Measurements from ENCODE around the gene EYS. TPM values are rescaled to one million over a fixed set of nuclear protein-coding genes. Genes with fewer than 3 reads are reported as not detected.

Gene EYS
- total RNA-seq, 4 donors from 2014 or later: under 0.01 TPM; not detected in 3

DNA sequence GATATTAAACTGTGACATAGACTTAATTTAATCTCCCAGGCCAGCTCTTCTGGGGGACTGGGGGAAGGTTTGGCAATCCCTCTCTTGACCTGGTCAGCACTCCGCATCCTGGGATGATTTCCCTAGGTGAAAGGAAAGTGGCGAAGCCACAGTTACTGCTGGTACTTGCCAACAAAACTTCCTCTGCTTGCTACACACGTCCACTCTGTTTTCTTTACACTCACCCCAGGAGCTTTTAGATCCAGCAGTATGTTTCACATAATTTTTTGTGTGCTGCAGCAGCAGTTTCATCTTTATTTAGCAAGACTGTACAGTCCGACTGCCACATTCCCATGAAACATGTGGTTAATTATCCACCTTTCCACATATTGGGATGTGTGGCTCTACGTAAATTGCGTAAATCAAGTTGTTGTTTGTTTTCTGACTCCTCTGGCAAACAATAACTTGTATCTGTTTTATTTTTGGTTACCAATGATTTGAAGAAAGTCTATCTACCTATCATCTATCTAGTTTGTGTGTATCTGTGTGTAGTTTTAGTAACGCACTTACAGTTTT, 1787.4 kb downstream of the EYS start:
- DNase-seq (ENCODE audit: extremely low spot score): no peak
- no peak overlapping the region for H3K27ac ChIP-seq (replicated peaks in 1 of 4)
- no peak overlapping the region for H3K4me3 ChIP-seq
- H3K4me1 ChIP-seq: no peaks in the 10 kb centered on the region
- H3K9me3 ChIP-seq: no peaks in the 10 kb centered on the region
- intact Hi-C loops (cut with DNase I): no loop called here
- no peaks in the 10 kb centered on the region for H3K36me3 ChIP-seq
- 68% methylated on average over 7 of the region's 7 CpGs for WGBS
- no peaks in the 10 kb centered on the region for H3K27me3 ChIP-seq
- TF ChIP-seq, protein P1, sequence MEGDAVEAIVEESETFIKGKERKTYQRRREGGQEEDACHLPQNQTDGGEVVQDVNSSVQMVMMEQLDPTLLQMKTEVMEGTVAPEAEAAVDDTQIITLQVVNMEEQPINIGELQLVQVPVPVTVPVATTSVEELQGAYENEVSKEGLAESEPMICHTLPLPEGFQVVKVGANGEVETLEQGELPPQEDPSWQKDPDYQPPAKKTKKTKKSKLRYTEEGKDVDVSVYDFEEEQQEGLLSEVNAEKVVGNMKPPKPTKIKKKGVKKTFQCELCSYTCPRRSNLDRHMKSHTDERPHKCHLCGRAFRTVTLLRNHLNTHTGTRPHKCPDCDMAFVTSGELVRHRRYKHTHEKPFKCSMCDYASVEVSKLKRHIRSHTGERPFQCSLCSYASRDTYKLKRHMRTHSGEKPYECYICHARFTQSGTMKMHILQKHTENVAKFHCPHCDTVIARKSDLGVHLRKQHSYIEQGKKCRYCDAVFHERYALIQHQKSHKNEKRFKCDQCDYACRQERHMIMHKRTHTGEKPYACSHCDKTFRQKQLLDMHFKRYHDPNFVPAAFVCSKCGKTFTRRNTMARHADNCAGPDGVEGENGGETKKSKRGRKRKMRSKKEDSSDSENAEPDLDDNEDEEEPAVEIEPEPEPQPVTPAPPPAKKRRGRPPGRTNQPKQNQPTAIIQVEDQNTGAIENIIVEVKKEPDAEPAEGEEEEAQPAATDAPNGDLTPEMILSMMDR (IDR thresholded peaks at IDR 0.05): no peak
- TF ChIP-seq EP300 (IDR thresholded peaks at IDR 0.05) (no peak), POLR2AphosphoS5 (IDR thresholded peaks at IDR 0.05) (no peak), POLR2A (IDR thresholded peaks at IDR 0.05; ENCODE audit: low read depth) (no peak)

DNA sequence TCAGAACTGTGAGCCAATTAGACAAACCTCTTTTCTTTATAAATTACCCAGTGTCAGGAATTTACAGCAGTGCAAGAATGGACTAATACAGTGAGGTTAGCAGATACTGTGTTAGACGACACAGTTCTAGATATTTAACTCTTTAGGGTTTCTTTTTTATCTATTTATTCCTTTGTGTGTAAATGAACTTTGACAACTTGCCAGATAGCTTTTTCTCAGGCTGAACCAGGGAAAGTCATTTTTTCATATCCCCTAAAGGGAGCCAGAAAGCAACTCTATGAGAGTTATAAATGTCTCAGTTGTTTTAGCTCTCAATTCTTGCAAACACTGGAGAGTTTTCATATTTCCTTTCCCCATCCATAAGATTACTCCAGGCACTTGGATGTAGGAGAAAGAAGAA, 1794.1 kb downstream of the EYS start:
- H3K4me1 ChIP-seq: no peaks in the 10 kb centered on the region
- no peaks in the 10 kb centered on the region for H3K27me3 ChIP-seq
- no peaks in the 10 kb centered on the region for H3K9me3 ChIP-seq
- no peak overlapping the region for H3K27ac ChIP-seq (replicated peaks in 1 of 4)
- intact Hi-C loops (cut with DNase I): no loop called here
- no peaks in the 10 kb centered on the region for H3K36me3 ChIP-seq
- H3K4me3 ChIP-seq: no peak overlapping the region
- TF ChIP-seq EP300 (IDR thresholded peaks at IDR 0.05): no peak
- no peak for TF ChIP-seq POLR2AphosphoS5 (IDR thresholded peaks at IDR 0.05)
- no peak for TF ChIP-seq POLR2A (IDR thresholded peaks at IDR 0.05; ENCODE audit: low read depth)
- TF ChIP-seq, protein P1 (IDR thresholded peaks at IDR 0.05): no peak
- no peak for DNase-seq (ENCODE audit: extremely low spot score)
- WGBS: 15% methylated on average over 1 of the region's 1 CpG

DNA sequence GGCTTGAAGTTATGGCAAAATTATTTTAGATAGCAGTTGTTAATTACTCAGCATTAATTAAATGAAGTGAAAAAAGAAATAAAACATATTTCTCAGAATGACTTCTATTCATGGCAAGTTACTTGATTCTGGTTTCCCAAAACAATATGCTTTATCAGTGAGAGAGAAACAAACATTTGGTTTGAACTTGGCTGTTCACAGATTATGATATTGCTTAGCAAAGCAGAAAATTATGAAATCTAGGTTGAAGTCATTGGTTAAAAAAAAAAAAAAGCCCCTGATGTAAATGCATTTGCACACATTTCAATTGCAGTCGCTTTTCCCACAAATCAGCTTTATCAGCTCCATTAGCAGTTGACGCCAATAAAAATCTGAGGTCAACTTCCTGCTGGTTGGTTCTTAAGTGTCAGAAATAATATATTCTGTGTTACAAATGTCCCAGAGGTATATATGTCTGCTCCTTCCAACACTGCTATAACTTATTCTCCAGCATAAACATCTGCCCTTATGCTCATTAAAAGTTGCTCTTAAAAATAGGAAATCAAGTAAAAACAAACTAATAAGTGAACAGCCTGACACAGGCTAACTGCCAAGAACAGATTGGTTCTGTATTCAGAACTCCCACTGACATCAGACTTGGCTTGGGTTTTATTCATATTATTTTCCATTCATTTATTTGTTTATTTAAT, 1796.0 kb downstream of the EYS start:
- DNase-seq (ENCODE audit: extremely low spot score): no peak
- no peak overlapping the region for H3K4me3 ChIP-seq
- no peak overlapping the region for H3K27ac ChIP-seq (replicated peaks in 1 of 4)
- TF ChIP-seq POLR2AphosphoS5 (IDR thresholded peaks at IDR 0.05): no peak
- no peak for TF ChIP-seq POLR2A (IDR thresholded peaks at IDR 0.05; ENCODE audit: low read depth)
- no peak for TF ChIP-seq EP300 (IDR thresholded peaks at IDR 0.05)
- TF ChIP-seq, protein P1 (IDR thresholded peaks at IDR 0.05): no peak
- WGBS: 63% methylated on average over 2 of the region's 2 CpGs
- H3K9me3 ChIP-seq: no peaks in the 10 kb centered on the region
- H3K4me1 ChIP-seq: no peaks in the 10 kb centered on the region
- intact Hi-C loops (cut with DNase I): no loop called here
- H3K27me3 ChIP-seq: no peaks in the 10 kb centered on the region
- H3K36me3 ChIP-seq: no peaks in the 10 kb centered on the region

DNA sequence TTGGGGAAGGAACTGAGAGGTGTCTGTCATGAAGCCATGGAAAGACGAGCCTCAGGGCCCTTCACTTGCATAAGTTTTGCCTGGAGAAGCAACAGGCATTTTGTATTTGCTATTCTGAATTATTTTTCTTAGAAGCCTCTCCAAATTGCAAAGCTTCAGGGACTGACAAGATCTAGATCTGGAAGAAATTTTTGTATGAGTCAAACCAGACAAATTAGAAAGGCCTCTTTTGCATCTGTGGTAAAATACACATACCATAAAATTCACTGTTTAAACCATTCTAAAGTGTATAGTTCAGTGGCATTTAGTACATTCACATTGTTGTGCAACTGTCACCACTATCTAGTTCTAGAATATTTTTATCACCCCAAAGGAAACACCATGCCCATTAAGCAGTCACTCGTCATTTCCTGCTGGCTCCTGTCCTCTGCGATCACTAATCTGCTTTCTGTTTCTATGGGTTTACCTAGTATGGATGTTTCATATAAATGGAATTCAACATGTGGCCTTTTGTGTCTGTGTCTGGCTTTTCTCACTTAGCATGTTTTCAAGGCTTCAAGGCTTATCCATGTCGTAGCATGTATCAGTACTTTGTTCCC, 1802.3 kb downstream of the EYS start:
- H3K4me3 ChIP-seq: no peak overlapping the region
- H3K36me3 ChIP-seq: no peaks in the 10 kb centered on the region
- WGBS: 56% methylated on average over 4 of the region's 4 CpGs
- no peaks in the 10 kb centered on the region for H3K27me3 ChIP-seq
- no peak overlapping the region for H3K27ac ChIP-seq (replicated peaks in 1 of 4)
- no peaks in the 10 kb centered on the region for H3K9me3 ChIP-seq
- TF ChIP-seq EP300 (IDR thresholded peaks at IDR 0.05): no peak
- TF ChIP-seq POLR2AphosphoS5 (IDR thresholded peaks at IDR 0.05): no peak
- TF ChIP-seq, protein P1 (IDR thresholded peaks at IDR 0.05): no peak
- no peak for TF ChIP-seq POLR2A (IDR thresholded peaks at IDR 0.05; ENCODE audit: low read depth)
- intact Hi-C loops (cut with DNase I): no loop called here
- no peak for DNase-seq (ENCODE audit: extremely low spot score)
- no peaks in the 10 kb centered on the region for H3K4me1 ChIP-seq
